NCI-H460 (cell line): ENCODE data around the gene WNT7A. TPM values are rescaled to one million over a fixed set of nuclear protein-coding genes. Genes with fewer than 3 reads are reported as not detected.

Source experiments
- DNase-seq: peaks from one replicate; pipeline ENCODE4 v3.0.0-alpha.2; 2016; ENCODE audit warnings: low read depth; ENCODE audit errors: extremely low read depth
- total RNA-seq: library from RNA; depleted of rRNA; stranded (reverse); fragments of >200 nt; shearing (Covaris generic); gene quantifications from 2 replicates; pipeline ENCODE4 v1.2.3, GENCODE V29; 2014

WNT7A gene
- total RNA-seq, 1 experiment from 2014 or later: not detected

DNA sequence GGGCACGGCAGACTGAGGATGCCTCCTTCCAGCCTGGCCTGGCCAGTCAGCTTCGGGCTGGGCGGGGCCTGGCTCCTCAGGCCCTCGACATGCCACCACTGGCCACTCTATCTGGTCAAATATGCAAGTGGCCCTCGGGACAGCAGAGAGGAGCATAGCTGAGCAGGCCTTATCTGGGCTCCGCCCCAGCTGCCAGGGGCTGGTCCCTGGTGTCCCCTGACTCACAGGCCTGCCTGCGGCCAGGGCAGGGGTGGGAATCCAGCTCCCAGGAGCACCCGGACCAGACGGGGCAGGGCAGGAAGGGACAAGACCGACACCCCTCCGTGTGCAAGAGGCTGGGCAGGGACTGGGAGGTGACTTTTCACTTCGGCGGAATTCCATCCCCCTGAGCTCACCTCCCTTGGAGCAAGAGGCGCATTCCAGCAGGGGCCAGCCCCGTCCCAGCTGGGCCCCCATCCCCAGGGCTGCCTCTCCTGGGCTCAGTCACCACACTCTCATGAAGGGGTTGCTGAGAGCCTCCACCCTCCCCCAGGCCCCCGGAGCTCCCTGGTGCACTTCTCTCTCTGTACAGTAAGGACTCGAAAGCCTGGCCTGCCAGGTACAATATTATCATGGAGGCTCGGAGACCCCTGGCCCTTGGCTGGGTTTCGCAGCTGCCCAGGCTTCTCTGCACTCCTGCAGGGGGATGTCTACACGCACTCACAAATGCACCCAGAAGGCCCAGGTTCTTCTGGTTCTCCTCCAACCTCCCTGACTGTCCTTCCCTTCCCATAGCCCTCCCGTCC is 29.5 kb downstream of the WNT7A start:
- no peak for DNase-seq

DNA sequence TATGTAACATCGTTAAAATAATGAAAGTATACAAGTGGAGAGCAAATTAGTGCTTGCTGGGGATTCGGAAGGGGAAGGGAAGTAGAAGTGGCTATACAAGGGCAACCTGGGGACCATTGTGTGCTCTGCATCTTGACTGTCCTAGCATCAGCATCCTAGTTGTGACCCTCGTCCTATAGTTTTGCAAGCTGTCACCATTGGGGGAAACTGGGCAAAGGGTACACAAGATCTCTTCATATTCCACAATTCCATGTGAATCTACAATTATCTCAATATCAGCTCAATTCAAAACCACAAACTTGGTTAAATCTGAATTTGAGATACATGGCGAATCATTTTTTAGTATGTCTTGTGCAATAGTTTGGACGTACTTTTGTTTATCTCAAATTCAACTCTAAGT is 30.9 kb downstream of the WNT7A start:
- no peak for DNase-seq

DNA sequence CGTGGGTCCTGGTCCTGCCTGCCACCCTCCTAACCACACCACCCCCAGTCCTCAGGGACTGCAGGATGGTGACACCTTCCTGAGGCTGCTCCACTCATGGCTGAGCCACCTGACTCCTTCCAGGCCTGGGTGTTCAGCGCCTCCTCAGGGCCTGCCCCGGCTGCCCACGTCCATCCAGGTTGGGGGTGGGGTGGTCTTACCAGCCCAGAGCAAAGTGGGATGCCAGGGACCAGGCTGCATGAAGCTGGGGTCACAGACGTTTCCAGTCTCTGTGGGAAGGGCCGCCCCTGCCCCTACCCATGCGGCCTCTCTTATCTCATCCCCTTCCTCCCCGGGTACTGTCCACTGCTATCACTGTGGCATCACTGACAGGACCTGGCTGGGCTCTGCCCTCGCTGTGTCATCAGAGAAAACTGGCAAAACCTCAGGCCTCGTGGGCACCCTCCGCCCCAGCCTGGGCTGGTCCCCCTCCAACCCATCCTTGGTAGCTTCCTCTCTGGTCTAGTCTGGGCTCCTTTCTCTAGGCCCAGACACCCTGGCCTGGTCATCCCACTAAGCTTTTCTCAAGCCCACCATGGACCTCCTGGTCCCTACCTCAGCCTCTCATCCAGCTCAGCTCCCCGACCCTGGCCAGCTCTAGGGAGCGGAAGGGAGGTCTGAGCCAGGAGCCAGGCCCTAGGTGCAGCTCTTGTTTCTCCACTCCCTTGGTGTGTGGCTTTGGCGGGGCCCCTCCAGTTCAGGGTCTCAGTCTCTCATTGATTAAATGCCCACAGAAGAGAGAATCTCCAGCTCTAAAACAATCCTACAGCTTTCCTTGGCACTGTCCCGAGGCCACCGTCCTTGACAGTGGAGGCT is 32.9 kb downstream of the WNT7A start:
- DNase-seq: no peak

DNA sequence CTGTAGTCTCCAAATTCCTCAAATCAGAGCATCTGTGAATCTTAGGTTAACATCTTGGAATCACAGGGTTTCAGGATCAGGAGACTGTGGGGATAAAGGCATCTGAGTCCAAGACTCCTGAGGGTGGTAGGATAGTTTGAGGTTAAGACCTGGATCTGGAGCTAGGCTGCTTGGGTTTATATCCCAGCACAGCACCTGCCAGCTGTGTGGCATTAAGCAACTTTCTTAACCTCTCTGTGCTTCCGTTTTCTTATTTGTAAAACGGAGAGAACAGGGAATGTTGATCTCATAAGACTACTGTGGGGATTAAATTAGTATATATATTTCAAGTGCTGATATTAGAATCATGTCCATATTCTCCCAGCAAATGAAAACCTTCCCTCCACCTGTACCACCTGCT is 33.6 kb downstream of the WNT7A start:
- DNase-seq: no peak

DNA sequence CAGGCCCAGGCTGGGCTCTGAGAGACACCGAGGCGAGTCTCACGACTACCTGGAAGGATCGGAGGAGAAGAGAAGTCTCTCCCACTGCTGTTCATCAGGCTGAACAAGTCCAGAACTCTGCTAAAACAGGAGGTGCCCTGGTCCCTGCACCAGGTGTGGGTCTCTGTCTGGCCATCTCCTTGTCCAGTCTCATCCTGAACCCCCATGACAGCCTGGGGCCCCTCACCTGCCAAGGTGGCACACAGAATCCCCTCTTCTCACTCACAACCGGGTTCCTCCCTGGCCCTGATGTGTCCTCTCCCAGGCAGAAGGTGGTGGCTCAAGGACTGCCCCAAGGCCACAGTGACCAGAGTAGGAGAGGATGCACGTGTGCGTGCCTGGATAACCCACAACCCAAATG is 34.1 kb downstream of the WNT7A start:
- DNase-seq: no peak

DNA sequence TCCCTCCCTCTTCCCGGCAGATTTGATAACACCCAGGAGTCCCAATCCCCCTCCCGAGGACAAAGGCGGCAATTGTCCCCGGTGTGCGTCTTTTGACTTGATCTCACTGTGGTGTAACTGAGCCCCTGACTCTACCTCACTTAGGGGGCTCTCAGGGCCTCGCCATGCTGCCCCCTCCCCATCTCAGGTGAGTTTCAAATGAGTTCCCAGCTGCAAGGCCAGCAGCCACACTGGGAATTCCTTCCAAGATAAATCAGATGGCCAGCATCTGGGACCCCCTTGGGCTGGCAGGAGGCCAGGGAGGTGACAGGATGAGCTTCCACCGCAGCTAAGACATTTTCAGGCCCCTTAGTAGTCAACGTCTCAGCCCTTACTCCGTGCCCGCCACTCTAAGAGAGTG is 35.0 kb downstream of the WNT7A start:
- DNase-seq: no peak

DNA sequence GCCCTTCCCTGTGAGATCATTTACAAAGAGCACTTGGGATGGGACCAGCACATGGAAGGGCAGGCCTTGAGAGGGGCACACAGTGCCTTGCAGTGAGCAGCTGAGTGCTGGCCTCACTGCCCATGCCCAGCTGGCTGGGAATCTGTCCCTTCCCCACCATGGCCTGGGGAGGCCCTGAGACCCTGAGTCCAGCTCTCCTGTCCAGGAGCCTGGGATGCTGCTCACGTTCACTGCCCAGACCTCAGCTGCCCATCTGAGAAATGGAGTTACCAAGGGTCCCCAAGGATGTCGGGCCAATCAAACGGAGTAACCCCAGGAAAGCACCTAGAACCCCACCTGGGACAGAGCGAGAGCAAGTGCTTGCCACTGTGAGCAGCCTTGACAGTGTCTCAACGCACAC is 35.6 kb downstream of the WNT7A start:
- no peak for DNase-seq

DNA sequence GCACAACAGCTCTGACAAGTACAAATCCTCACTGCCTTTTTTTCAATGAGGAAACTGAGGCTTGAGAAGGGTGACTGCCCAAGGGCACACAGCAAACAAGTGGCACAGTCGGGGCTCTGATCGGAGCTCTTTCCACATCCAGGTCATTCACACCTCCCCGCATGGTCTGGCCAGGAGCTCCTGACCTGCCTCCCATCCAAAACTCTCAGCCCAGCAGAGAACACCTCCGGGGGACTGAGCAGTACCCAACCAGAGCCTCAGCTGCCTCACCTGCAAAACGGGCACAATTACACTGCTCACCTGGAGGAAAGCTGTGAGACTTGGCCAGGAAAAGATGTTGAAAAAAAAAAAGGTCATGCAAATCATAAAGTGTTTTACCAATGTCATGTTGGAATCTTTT is 36.5 kb downstream of the WNT7A start:
- DNase-seq: no peak

DNA sequence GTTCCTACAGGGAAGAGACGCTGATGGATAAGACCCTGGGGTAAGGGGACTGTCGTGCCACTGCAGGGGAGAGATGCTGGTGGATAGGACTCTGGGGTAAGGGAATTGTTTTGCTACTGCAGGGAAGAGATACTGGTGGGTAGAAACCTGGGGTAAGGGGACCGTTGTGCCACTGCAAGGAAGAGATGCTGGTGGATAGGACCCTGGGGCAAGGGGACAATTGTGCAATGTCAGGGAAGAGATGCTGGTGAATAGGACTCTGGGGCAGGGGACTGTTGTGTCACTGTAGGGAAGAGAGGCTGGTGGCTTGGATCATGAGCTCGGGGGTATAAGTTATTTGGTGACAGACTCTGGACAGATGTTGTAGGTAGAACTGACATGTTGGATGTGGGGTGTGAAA is 37.6 kb downstream of the WNT7A start:
- no peak for DNase-seq

DNA sequence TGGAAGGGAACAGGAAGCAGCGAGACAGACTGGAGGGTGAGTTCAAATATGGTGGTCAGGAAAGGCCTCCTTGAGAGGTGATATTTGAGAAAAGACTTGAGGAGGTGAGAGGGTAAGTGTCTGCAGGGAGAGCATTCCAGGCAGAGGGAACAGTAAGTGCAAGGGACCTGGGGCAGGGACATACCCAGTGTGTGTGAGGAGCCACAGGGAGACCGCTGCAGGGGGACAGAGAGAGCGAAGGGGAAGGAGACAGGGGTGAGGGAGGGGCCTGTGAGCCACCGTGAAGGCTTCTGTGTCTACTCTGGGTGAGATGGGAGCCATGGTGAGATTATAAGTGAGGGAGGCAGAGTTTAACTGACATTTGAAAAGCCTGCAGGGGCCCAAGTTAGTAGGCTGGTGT is 38.0 kb downstream of the WNT7A start:
- no peak for DNase-seq

DNA sequence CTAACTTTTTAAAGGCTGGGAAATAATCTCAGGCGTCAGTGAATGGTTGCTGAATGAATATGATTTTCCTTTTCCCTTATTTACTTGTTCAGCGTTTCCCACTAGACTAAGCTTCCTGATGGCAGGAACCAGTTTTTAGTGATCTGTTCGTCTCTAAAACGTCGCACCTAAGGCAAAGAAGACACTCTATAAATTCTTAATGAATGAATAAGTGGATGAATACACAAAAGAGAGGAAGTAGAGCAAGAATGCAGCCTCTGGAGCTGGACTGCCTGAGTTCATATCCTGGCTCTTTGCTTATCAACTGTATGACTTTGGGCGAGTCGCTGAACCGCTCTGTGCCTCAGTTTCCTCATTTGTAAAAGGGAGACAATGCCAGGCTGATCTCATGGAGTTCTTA is 38.7 kb downstream of the WNT7A start:
- DNase-seq: no peak

DNA sequence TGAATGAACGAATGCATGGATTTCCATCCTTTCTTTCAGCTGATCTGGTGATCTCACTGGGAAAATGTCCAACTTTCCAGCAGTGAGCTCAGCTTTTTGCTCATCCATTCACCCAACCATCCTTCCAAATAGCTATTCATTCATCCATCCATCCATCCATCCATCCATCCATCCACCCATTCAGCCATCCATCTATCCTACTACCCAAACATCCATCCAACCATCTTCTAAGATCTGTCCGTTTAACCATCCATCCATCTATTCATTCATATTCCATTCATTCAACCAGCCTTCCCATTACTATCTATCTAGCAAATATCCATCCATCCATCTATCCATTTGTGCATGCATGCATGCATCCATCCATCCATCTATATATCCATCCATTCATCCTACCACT is 39.4 kb downstream of the WNT7A start:
- DNase-seq: no peak

DNA sequence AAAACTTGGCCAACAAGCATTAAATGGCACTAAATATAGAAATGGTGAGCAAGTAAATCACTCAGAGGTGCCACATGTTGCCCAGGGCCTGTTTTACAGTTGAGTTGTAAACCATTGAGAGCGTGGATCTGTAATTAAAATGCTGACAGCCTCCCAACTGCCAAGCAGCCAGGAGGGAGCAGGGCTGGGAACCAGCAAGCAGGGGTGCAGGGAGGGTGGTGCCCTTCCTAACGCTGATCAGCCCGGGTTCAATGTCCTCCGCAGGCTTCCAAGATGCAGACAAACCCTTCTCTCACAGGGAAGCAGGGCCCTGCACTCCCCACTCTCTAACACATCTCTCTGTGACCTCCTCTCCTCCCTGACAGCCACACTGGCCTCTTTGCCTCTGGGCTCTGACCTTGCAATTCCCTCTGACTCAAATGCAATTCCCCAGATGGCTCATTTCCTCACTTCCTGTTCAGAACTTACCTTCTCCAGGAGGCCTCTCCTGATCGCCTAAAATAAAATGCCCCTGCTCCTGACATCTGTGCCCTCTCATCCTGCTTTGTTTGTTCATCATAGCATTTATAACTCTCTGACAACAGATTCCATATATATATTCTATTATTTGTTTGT is 40.0 kb downstream of the WNT7A start:
- no peak for DNase-seq

DNA sequence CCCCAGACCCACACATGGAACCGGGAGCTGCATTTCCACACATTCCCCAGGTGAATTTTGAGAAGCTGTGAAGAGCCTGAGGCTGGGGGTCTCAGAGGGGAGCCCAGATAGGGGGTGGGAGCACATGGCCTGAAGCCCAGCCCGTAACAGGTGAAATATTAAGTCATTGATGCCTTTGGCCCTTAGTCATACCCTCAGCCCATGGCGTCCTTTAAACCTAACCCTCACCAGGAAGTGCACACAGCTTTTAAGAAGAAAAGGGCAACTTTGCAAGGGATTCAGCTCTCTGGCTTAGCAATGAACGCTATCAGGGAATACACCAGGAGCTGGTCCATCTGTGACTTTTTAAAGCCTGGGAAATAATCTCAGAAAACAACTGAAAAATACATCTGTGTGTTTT is 40.6 kb downstream of the WNT7A start:
- DNase-seq: no peak

DNA sequence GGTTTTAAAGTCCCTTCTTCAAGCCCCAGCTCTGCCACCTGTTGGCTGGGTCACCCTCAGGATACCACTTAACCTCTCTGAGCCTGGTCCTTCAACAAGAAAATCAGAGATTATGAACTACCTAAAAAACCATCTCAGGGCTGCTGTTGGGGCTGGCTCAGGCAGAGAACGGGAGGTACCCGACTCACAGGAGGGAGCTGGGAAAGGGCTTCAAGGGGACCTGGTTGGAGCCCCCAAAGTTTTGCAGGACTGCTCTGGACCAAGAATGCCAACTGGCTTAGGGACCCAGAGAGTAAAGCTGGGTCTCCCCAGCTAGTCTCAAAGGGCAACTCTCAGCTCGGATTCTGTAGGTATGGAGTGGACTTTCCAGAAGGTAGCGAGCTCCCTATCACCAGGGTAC is 41.5 kb downstream of the WNT7A start:
- no peak for DNase-seq

DNA sequence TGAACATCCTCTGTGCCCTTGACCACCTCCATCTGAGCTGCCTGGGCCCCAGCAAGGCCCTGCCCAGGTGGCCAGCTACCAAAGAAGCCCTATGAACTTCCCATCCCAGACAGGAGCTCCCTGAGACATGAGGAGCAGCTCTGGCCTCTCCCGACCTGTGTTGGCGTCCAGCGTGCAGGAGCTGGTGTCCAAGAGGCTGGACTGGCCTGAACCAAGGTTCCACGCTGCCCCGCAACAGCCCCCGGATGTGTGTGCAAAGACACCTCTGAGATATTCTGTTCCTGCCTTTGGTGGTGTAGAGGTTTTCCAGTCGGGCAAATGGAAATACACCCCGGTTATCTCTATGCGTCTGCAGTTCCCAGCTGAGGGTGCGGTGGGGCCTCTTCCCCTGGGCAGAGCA is 42.1 kb downstream of the WNT7A start:
- no peak for DNase-seq

DNA sequence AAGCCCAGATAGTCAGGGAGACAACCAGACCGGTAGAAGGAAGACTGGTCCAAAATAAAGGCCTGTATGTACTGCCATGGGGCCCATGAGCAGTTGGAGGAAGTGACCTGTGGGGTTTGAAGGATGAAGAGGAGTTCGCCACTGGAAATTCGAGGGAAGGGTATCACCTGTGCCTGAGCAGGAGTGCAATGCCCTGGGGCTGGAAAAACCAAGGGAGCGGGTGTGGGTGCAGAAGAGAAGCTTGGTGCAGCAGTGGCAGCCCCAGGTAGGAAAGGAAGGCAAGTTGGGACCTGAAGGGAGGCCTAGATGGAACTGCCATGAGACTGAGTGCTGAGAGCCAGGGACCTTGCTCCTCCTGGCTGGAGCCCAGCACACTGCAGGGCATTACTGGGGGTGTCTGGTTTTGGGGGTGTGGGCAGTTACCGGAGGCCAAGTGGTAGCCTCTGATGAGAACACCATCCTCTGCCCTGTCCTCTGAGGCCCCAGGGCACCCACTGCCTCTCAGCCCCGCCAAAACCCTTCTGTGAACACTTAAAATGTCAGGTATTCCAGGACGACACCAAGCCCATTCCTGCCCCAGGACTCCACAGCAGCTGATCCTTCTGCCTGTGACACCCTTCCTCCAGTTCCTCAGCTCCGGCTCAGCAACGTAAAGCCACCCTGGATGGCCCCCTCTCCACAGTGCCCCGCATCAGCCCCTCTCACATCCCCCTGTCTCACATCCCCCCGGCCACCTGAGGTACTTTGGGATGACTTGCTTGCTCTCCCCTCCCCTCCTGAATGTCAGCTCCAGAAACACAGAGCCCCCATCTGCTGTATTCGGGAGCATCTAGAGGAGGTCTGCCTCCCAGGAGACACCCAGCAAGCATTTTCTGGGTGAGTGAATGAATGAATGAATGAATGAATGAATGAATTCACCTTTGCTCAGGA is 42.9 kb downstream of the WNT7A start:
- DNase-seq: no peak

DNA sequence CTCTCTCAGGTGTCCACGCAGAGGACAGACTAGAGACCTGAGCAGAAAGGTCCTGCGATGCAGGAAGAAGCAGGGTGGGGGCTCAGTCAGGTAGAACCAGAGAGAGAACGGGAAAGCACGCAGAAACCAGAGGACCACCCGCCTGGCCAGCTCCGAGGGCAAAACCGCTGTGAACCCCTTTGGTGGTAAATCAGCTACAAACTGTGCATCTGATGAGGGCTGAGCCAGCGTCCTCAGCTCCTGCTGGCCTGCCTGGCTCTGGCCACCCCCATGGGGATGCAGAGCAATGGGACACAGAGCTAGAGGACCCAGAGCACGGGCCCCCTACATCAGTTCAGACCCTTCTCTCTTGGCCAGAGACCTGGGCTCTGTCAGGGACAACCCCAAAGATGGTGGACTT is 44.6 kb downstream of the WNT7A start:
- DNase-seq: no peak

DNA sequence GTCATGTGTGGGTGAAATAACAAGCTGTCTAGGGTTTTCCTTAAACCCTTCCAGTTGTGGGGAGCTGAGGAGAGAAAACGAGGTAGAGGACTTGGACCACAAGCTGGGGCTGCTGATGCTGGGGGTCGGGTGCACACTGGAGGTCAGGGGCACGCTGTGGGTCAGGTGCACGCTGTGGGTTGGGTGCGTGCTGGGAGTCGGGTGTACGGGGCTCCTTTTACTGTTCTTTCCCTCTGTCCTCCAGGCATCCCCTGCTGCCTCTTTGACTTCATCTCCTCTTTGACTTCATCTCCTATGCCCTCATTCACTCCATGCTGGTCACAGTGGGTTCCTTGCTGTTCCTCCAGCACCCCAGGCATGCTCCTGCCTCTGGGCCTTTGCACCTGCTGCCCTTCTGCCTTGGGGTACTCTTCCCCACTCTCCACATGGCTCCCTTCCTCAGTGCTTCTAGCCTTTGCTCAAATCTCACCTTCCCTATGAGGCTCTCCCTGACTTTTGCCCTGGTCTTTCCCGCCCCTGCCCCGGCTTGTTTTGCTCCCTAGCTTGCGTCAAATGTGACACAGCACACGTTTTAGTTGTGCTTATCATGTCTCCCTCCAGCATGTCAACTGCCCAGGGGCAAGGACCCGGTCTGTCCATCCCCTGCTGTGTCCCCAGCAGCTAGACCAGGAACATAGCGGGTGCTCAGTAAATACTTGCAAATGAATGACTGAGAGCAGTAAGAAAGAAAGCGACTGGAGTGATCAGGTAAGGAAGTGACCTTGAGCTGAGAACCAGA is 45.4 kb downstream of the WNT7A start:
- DNase-seq: no peak
